ENCODE measurements around the gene WDR5B.
"Not testable (repeated sequence)": the region's sequence is repeated elsewhere in the genome, so short reads cannot be mapped to it uniquely, and the experiment has no call there.

Gene WDR5B

DNA sequence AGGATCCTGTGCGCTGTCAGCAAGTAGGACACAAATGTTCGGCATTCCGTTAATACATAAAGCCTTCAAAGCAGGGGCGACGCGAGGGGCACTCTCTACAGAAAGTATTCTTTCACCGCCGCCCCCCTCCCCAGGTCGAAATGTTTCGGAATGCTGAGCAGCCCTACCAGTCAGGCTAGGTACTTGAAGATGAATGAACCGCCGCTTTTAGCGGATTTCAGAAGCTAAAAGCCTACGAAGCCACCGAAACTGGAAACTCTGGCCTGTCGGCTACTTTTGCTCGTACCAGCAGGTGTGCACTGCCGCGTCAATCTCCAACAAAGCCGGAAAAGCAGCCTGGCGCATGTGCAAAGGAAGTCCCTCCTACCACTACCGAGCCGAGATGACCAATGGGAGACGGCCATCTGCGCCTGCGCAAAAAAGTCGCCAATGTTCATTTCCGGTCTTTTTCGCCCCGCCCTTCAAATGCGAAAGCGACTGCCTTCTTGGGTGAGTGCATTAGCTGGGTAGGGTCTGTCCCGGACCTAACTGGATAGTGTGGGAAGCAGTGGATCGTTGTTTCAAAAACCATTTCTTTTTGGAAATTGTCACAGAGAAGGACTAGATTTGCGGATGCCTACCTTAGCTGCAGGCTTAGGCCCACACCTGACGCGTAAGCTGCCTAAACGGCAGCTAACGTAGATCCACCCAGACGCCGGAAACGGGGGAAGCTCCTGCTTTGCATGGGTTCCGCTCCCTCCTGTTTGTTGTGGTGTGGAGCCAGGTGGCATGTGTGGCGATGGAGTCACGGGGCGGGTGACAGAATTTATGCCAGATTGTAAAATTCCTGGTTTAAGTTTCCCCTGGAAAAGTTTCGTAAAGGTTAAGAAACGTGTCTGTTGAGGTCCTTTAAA lies at the start of gene WDR5B:
WDR5B (minus strand) TSS at position 301 of the 893 bp plus-strand sequence. CDS start 534 bp downstream, outside the sequence.
- DNase-seq: no peak

GRCh38 chr3:122464659-122465058 lies 48.8 kb upstream of the WDR5B start:
- DNase-seq: no peak

DNA sequence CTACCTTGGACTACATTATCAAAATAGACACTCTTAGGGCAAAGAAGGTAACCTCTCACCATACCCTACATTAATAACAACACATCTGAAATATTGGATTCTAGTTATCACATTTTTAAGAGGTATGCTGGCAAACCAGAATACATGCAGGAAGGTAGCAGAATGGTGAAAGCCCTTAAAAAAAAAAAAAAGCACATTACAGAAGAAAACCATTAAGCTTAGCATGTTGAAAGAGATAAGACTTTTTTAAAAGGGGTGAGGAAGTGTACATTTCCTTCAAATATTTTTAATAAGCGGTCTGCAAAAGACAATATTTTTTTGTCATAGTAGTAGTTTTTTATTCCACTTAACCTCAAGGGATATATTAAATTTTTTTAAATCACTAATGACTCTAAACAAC lies 46.5 kb upstream of the WDR5B start:
- DNase-seq: no peak

DNA sequence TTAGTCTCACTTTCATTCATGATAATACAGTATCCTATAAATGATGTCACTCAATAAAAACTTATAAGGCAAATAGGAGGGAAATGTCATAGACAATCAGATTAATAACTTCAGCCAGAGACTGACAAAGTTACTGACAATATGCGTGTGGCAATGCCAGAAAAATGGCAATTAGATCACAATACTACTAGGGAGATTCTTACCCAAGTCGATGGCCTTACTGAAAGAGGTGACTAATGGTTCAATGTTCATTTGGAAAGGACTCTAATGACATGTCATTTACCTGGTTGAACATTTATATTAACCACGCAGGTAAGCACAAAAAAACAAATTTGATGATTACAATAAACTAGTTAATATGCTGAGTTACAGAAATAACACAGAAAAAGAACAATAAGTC lies 45.9 kb upstream of the WDR5B start:
- no peak for DNase-seq

GRCh38 chr3:122458992-122459391 lies 43.1 kb upstream of the WDR5B start:
- DNase-seq: no peak

- DNase-seq: no peak
Observed at GRCh38 chr3:122457706-122458105, 41.8 kb upstream of the WDR5B start.

GRCh38 chr3:122456074-122456473 lies 40.2 kb upstream of the WDR5B start:
- no peak for DNase-seq

DNA sequence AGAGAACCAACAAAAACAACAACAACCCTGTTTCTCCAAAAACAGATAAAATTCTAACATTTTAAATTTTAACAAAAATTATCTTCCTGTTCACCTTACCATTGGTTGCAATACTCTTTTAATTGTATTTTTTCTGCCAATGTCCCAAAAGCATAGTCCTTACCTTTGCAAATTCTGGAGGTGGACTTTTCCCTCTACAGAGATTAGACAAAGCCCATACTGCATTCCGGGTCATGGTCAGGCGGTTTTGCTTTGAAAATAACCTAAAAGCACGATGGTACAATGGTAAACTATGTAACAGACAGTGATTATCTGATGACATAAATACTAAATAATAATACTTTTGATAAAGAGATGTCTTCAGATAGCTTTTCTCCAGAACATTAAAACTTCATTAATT lies 35.5 kb upstream of the WDR5B start:
- no peak for DNase-seq

- DNase-seq: not testable (repeated sequence)
Observed at GRCh38 chr3:122448218-122448617, 32.4 kb upstream of the WDR5B start.

- not testable (repeated sequence) for DNase-seq
Observed at GRCh38 chr3:122444491-122444887, 28.6 kb upstream of the WDR5B start.

GRCh38 chr3:122443762-122444490 lies 28.1 kb upstream of the WDR5B start:
- DNase-seq: not testable (repeated sequence)

DNA sequence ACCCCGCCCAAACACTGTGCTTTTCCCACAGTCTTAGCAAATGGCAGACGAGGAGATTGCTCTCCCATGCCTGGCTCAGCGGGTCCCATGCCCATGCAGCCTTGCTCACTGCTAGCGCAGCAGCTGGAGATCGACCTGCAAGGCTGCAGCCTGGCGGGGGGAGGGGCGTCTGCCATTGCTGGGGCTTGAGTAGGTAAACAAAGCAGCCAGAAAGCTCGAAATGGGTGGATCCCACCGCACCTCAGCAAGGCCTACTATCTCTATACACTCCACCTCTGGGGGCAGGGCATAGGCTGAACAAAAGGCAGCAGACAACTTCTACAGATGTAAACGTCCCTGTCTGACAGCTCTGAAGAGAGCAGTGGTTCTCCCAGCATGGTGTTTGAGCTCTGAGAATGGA lies 27.2 kb upstream of the WDR5B start:
- no peak for DNase-seq

GRCh38 chr3:122435950-122436349 lies 20.1 kb upstream of the WDR5B start:
- DNase-seq: no peak

DNA sequence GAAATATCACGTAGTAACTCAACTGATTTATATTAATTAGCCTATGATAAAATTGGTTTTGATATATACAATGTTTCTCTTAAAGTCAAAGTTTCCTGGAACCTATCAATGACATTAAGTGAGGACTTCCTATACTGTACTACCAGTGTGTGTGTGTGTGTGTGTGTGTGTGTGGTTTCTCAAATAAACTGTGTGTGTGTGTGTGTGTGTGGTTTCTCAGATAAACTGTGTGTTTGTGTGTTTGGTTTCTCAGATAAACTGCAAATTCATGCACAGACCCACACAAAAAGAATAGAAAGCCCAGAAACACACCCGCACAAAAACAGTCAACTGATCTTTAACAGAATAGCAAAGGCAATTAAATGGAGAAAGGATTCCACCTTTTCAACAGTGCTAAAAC lies 14.5 kb upstream of the WDR5B start:
- no peak for DNase-seq

DNA sequence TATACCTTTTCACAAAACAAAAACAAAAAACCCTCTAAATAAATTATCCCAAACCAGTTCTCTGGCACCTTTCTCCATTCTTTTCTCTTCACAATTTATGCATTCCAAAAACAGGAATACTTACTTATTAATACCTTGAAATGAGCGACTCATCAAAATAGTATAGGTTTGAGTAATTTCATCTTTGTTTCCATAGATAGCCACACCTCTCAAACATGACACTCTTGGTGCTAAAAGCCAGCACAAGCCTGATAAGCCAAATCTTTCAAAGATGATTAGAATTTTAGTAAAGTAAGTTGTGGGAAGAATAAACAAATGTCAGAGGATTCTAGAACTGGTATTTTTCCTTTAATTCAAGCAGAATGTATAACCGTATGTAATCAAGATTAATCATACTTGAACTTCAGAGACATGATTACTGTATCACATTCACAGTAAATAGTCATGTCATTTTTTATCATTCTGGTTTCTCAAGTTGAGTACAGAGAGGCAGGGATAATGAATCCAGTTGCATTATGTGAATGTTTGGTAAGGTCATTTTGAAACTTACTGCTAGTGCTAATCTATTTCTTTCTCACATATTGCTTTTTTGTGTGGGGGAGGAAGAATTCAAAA lies 12.1 kb upstream of the WDR5B start:
- DNase-seq: no peak

DNA sequence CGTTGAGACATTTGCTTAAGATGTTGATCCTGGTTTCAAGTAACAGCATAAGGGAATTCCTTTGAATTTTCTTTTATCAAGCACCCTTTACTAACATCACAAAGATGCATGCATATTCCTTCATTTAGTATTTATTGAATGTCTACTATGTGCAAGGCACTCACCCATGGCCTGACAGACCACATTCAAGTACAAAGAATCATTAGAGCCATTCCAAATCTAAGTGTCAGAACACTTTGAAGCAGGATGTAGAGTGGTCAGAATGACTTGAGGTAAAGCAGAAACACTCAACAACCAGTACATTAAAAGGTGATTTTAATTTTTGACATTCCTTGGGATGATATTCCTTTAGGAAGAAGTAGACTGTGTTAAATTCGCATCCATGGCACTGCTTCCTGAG lies 6.0 kb upstream of the WDR5B start:
- DNase-seq: no peak

GRCh38 chr3:122421101-122421500 lies 5.2 kb upstream of the WDR5B start:
- DNase-seq: no peak

- no peak for DNase-seq
Observed at GRCh38 chr3:122416966-122417365, 1.1 kb upstream of the WDR5B start.

- DNase-seq: no peak
Observed at GRCh38 chr3:122415104-122415744, 638 bp downstream of the WDR5B start.

GRCh38 chr3:122414391-122414790 lies 1.5 kb downstream of the WDR5B start:
- no peak for DNase-seq

DNA sequence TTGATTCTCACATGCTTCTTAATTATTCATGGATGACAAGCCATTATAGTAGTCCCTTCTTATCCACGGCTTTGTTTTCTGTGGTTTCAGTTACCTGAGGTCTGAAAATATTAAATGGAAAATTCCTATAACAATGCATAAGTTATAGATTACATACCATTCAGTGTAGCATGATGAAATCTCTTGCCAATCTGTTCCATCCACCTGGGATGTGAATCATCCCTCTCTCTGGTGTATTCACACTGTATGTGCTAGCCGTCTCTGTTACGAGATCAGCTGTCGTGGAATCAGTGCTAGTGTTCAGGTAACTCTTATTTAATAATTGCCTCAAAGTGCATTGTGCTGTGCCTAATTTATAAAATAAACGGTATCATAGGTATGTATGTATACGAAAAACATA lies 5.2 kb downstream of the WDR5B start:
- DNase-seq: no peak

GRCh38 chr3:122410111-122410510 lies 5.8 kb downstream of the WDR5B start:
- no peak for DNase-seq

GRCh38 chr3:122409446-122409845 lies 6.4 kb downstream of the WDR5B start:
- no peak for DNase-seq

Measured in NCI-H748 treated with DMSO at 0.1 percent for 48 hours (cell line).